Heart right ventricle (tissue), 16 donors: Measurements from ENCODE around the gene TCF12. TPM values are rescaled to one million over a fixed set of nuclear protein-coding genes. Genes with fewer than 3 reads are reported as not detected.

Experiments used
- ATAC-seq, 8 donors: fragments of 200-7000 bp; cut with Tn5 transposase; one replicate each; pipeline ENCODE4 v1.9.1; 2020; ENCODE audit warnings: mild to moderate bottlenecking in 8 of 8, moderate library complexity in 8 of 8, moderate number of reproducible peaks in 1 of 8
- DNase-seq, 2 donors: peaks; one replicate each; pipeline ENCODE4 v3.0.0-alpha.2; 2020
- H3K27ac ChIP-seq, 10 donors: fragments of 200-600 bp; sonication (generic) in 2 of 10; one replicate each; pipeline versions ENCODE4 v1.5.0 to v1.8.0; 2020 to 2022; ENCODE audit warnings: mild to moderate bottlenecking in 3 of 10
- H3K27me3 ChIP-seq, 7 donors: fragments of 200-600 bp; one replicate each; pipeline ENCODE4 v1.8.0; 2021 to 2022; ENCODE audit warnings: mild to moderate bottlenecking in 2 of 7
- H3K36me3 ChIP-seq, 9 donors: fragments of 200-600 bp; sonication (generic) in 1 of 9; one replicate each; pipeline versions ENCODE4 v1.5.0 to v1.8.0; 2020 to 2022; ENCODE audit warnings: mild to moderate bottlenecking in 2 of 9
- H3K4me1 ChIP-seq, 9 donors: fragments of 200-600 bp; sonication (generic) in 1 of 9; one replicate each; pipeline versions ENCODE4 v1.5.0 to v1.8.0; 2020 to 2022; ENCODE audit warnings: mild to moderate bottlenecking in 4 of 9
- H3K4me3 ChIP-seq, 10 donors: fragments of 200-600 bp; sonication (generic) in 2 of 10; one replicate each; pipeline versions ENCODE4 v1.5.0 to v1.8.0; 2020 to 2022; ENCODE audit warnings: mild to moderate bottlenecking in 7 of 10, moderate library complexity in 2 of 10
- H3K9me3 ChIP-seq, 11 donors: fragments of 200-600 bp in 10 of 11; sonication (generic) in 2 of 11; one replicate each; pipeline versions ENCODE4 v1.5.0 to v1.8.0; 2013 to 2022; ENCODE audit warnings: mild to moderate bottlenecking in 2 of 11, control low read depth in 1 of 11, moderate library complexity in 1 of 11
- WGBS, 2 donors: extraction: QIAGEN DNeasy Blood & Tissue Kit; methylation state at CpG; one replicate each; pipeline ENCODE4 v1.1.7; 2013; ENCODE audit warnings: inconsistent platforms in 1 of 2; 5-methylcytosine and 5-hydroxymethylcytosine counted together
- intact Hi-C, 10 donors: fragments of 100-400 bp; cut with DNase I; formaldehyde crosslinking; loops; one replicate each; pipeline versions ENCODE4 v1.11.1 to v1.14.2; 2022
- polyA plus RNA-seq, 2 donors: library from polyadenylated mRNA; stranded (reverse); fragments of 200-250 nt; gene quantifications; one replicate each; pipeline ENCODE4 v1.2.3, GENCODE V29; 2013
- total RNA-seq, 10 donors: library from RNA; stranded (reverse); fragmentation: NEBNext Ultra II Directional in 3 of 10; extraction: Animal tissue kit (Norgen Biotek cat#: 25700) in 3 of 10; gene quantifications; one replicate each; pipeline versions ENCODE4 v1.2.1 to v1.2.4, GENCODE V29; 2021 to 2023
- TF ChIP-seq, protein P1 (sequence below), 9 donors: fragments of 200-600 bp; sonication (generic) in 2 of 9; IDR thresholded peaks; one replicate each; pipeline versions ENCODE4 v1.5.0 to v1.8.0; 2021 to 2022; ENCODE audit warnings: antibody characterized with exemption in 9 of 9, mild to moderate bottlenecking in 5 of 9, moderate library complexity in 1 of 9
- donor health status: Arrhythmogenic right ventricular cardiomyopathy.
- donor health status: ischemic (EF 13 %, LVEDD 7.1; RV severe dilation, severe dysfunction).
- donor health status: healthy with polysubstance abuse.
- donor health status: DM: no; HTN: yes; CAD: no.
- donor health status: DM: no; HTN: no; CAD: no.
- donor health status: ischemic (EF 25% LVEDD 6.9; RV normal size, moderate dysfunction).
- donor health status: ischemic (EF 25% LVEDD 5.7; RV mildly dilated, moderate dysfunction).
- donor health status: healthy.
- donor health status: DM: yes; HTN: yes; CAD: no.
- donor health status: Ischemic cardiomyopathy.
- donor health status: ischemic (EF 35%, LVEDD 5.7; RV mildly dilated, moderate dysfunction).
- donor health status: nonischemic (EF 11% LVEDD 7.7; RV severe dilation, severe dysfunction).
- donor health status: DM: yes; HTN: yes; CAD: no.
- donor health status: PGD.
- donor health status: ischemic (EF 29% LVEDD 5.4; RV normal size, mild dysfunction).
- donor health status: nonischemic (EF 23%, LVEDD 6.1; RV moderate dilation, normal function).

TCF12 gene
- total and polyA plus RNA-seq, 12 donors = 8.7 to 55.7 (median 38.4) TPM

DNA sequence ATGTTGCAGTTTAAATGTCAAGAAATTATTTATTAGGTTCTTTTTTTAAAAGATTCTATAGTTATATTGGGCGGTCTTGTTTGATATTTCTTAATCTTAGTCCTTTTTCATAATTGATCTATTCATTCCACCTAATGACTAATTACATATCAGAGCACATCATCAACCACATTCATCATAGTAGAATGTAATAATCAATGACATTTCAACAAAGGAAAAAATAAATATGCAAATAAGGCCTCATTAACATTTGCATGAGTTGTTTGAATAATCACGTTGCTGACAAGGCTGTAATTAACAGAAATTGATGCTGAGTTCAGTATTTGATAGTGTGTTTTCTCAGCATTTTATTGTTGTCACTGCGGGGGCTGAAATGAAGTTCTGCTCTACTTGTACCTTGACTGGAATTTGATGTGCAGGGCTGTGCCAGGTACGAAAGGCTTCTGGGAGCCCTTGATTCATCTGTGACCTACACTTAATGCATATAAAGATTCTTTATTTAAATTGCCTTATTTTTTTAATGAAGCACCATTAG is 215.7 kb downstream of the TCF12 start:
- intact Hi-C loops = loop anchor here in 2 of 10 donors (10.0 kb wide), 2 partner anchors 219 to 639 kb away; partner anchors contain the start of gene TCF12 (in 1 of the 2)
- H3K4me1 ChIP-seq = peaks cover 0 to 71% (median 47%) of the 10 kb centered on the region in 9 donors

GRCh38 chr15:57134851-57135250 is 216.4 kb downstream of the TCF12 start:
- ATAC-seq (peak in 4 of 8 donors; percentile 27 to 40 (median 35)), DNase-seq (no peak)
- no peaks in the 10 kb centered on the region for H3K27me3 ChIP-seq
- H3K4me3 ChIP-seq = no peak overlapping the region
- TF ChIP-seq, protein P1, sequence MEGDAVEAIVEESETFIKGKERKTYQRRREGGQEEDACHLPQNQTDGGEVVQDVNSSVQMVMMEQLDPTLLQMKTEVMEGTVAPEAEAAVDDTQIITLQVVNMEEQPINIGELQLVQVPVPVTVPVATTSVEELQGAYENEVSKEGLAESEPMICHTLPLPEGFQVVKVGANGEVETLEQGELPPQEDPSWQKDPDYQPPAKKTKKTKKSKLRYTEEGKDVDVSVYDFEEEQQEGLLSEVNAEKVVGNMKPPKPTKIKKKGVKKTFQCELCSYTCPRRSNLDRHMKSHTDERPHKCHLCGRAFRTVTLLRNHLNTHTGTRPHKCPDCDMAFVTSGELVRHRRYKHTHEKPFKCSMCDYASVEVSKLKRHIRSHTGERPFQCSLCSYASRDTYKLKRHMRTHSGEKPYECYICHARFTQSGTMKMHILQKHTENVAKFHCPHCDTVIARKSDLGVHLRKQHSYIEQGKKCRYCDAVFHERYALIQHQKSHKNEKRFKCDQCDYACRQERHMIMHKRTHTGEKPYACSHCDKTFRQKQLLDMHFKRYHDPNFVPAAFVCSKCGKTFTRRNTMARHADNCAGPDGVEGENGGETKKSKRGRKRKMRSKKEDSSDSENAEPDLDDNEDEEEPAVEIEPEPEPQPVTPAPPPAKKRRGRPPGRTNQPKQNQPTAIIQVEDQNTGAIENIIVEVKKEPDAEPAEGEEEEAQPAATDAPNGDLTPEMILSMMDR (IDR thresholded peaks at IDR 0.05) = no peak
- peaks cover 0 to 74% (median 47%) of the 10 kb centered on the region in 9 donors for H3K4me1 ChIP-seq
- no peaks in the 10 kb centered on the region for H3K9me3 ChIP-seq
- peak overlapping the region in 3 of 10 donors; percentile 17 to 39 (median 36) for H3K27ac ChIP-seq
- intact Hi-C loops = loop anchor here in 9 of 10 donors (5.0 to 10.0 kb wide), 5 partner anchors 213 to 640 kb away; partner anchors contain the start of gene TCF12 (in 6 of the 9)
- H3K36me3 ChIP-seq = peaks cover 0 to 1% (median 0%) of the 10 kb centered on the region in 9 donors

More for the DNA sequence above, 215.7 kb downstream of the TCF12 start:
- ATAC-seq (no peak), DNase-seq (no peak)
- Histone ChIP-seq H3K27me3 (no peaks in the 10 kb centered on the region), H3K4me3 (no peak overlapping the region), H3K36me3 (peaks cover 0 to 4% (median 0%) of the 10 kb centered on the region in 9 donors), H3K9me3 (no peaks in the 10 kb centered on the region), H3K27ac (no peak overlapping the region)
- TF ChIP-seq, protein P1 (IDR thresholded peaks at IDR 0.05) = no peak
- 83 to 85% methylated on average over 4 of the region's 4 CpGs for WGBS, 2 donors

GRCh38 chr15:57135800-57136199 is 217.4 kb downstream of the TCF12 start:
- intact Hi-C loops = loop anchor here in 9 of 10 donors (5.0 to 10.0 kb wide), 5 partner anchors 213 to 641 kb away; partner anchors contain the start of gene TCF12 (in 6 of the 9)
- H3K4me3 ChIP-seq = peak overlapping the region in 4 of 10 donors; percentile 1 to 12 (median 6)
- H3K27me3 ChIP-seq = no peaks in the 10 kb centered on the region
- DNase-seq (no peak), ATAC-seq (no peak)
- H3K4me1 ChIP-seq = peaks cover 0 to 66% (median 51%) of the 10 kb centered on the region in 9 donors
- H3K27ac ChIP-seq = peak overlapping the region in 4 of 10 donors; percentile 9 to 39 (median 26)
- no peaks in the 10 kb centered on the region for H3K9me3 ChIP-seq
- TF ChIP-seq, protein P1 (IDR thresholded peaks at IDR 0.05) = no peak
- H3K36me3 ChIP-seq = no peaks in the 10 kb centered on the region

- peak; percentile 25 to 81 (median 71) for ATAC-seq
- H3K4me1 ChIP-seq = peaks cover 0 to 48% (median 42%) of the 10 kb centered on the region in 9 donors
- WGBS, 2 donors = 4 to 6% methylated on average over 1 of the region's 1 CpG
- intact Hi-C loops = loop anchor here in 9 of 10 donors (5.0 to 10.0 kb wide), 5 partner anchors 216 to 644 kb away; partner anchors contain the start of gene TCF12 (in 6 of the 9)
- TF ChIP-seq, protein P1 (IDR thresholded peaks at IDR 0.05) = peak; percentile 70 to 88 (median 78)
- no peak overlapping the region for H3K27ac ChIP-seq
- H3K36me3 ChIP-seq = no peaks in the 10 kb centered on the region
- H3K27me3 ChIP-seq = no peaks in the 10 kb centered on the region
- peak in 1 of 2 donors; percentile 42 for DNase-seq
- no peak overlapping the region for H3K4me3 ChIP-seq
- no peaks in the 10 kb centered on the region for H3K9me3 ChIP-seq
Observed at GRCh38 chr15:57138349-57138788, 219.9 kb downstream of the TCF12 start.
